ENCODE data around the gene PHKB.

- no peak for TF ChIP-seq EZH2 (IDR thresholded peaks at IDR 0.05; ENCODE audit: low read depth, low read length, severe bottlenecking)
- no peak for TF ChIP-seq FOSL1 (IDR thresholded peaks at IDR 0.05; ENCODE audit: insufficient read depth, low read depth, low read length)
- no peak for TF ChIP-seq NRF1 (IDR thresholded peaks at IDR 0.05; ENCODE audit: low read depth, low read length)
Observed at GRCh38 chr16:47504599-47504998, 43.5 kb downstream of the PHKB start.

All from H1 (cell line).